HEK293 (cell line): ENCODE results near the gene VWA3B.

ENCODE experiments used
- FEZF1 ChIP-seq: fragments of 450-650 bp; formaldehyde crosslinking; IDR thresholded peaks from 2 replicates; pipeline ENCODE4 v1.5.1; 2016; ENCODE audit warnings: missing biosample characterization, missing genetic modification characterization
- GFI1B ChIP-seq: fragments of 450-650 bp; formaldehyde crosslinking; IDR thresholded peaks from 2 replicates; pipeline ENCODE4 v1.5.1; 2016; ENCODE audit warnings: missing biosample characterization, missing genetic modification characterization
- HOXC10 ChIP-seq: sonication (generic); formaldehyde crosslinking; IDR thresholded peaks from 2 replicates; pipeline ENCODE4 v1.8.1; 2023; ENCODE audit warnings: mild to moderate bottlenecking, missing genetic modification reagents
- HOXD13 ChIP-seq: sonication (generic); formaldehyde crosslinking; IDR thresholded peaks from 2 replicates; pipeline ENCODE4 v1.8.0; 2022; ENCODE audit warnings: missing genetic modification reagents, borderline replicate concordance
- KLF9 ChIP-seq: fragments of 450-650 bp; formaldehyde crosslinking; IDR thresholded peaks from 2 replicates; pipeline ENCODE4 v1.5.1; 2016; ENCODE audit warnings: missing biosample characterization, missing genetic modification characterization, low read depth
- ZBTB1 ChIP-seq: fragments of 450-650 bp; formaldehyde crosslinking; IDR thresholded peaks from 2 replicates; pipeline ENCODE4 v1.5.1; 2016; ENCODE audit warnings: missing biosample characterization, missing genetic modification characterization
- ZFHX2 ChIP-seq: fragments of 450-650 bp; formaldehyde crosslinking; conservative IDR thresholded peaks from 2 replicates; pipeline ENCODE4 v1.5.1; 2016; ENCODE audit warnings: missing biosample characterization, missing genetic modification characterization
- ZNF311 ChIP-seq: fragments of 450-650 bp; formaldehyde crosslinking; IDR thresholded peaks from 2 replicates; pipeline ENCODE4 v1.5.1; 2017; ENCODE audit warnings: missing biosample characterization, missing genetic modification characterization, borderline replicate concordance
- ZNF423 ChIP-seq: fragments of 450-650 bp; formaldehyde crosslinking; IDR thresholded peaks from 2 replicates; pipeline ENCODE4 v1.5.1; 2016; ENCODE audit warnings: missing biosample characterization, missing genetic modification characterization
- ZNF629 ChIP-seq: fragments of 450-650 bp; formaldehyde crosslinking; IDR thresholded peaks from 2 replicates; pipeline ENCODE4 v1.5.1; 2017; ENCODE audit warnings: missing biosample characterization, missing genetic modification characterization
- ZNF747 ChIP-seq: fragments of 450-650 bp; formaldehyde crosslinking; IDR thresholded peaks from 2 replicates; pipeline ENCODE4 v1.5.1; 2016; ENCODE audit warnings: missing biosample characterization, missing genetic modification characterization
- ZNF792 ChIP-seq: fragments of 450-650 bp; formaldehyde crosslinking; IDR thresholded peaks from 2 replicates; pipeline ENCODE4 v1.5.1; 2016; ENCODE audit warnings: missing biosample characterization, missing genetic modification characterization
- ZNF830 ChIP-seq: fragments of 450-650 bp; IDR thresholded peaks from 2 replicates; pipeline ENCODE4 v1.5.0; 2018; ENCODE audit warnings: missing biosample characterization, missing genetic modification characterization, low read depth, mild to moderate bottlenecking, moderate library complexity
- ZSCAN23 ChIP-seq: fragments of 450-650 bp; formaldehyde crosslinking; IDR thresholded peaks from 2 replicates; pipeline ENCODE4 v1.5.1; 2016; ENCODE audit warnings: missing biosample characterization, missing genetic modification characterization
- TF ChIP-seq, protein P1 (sequence below): fragments of 450-650 bp; formaldehyde crosslinking; conservative IDR thresholded peaks from 2 replicates; pipeline ENCODE4 v1.5.1; 2016; ENCODE audit warnings: low read depth, missing biosample characterization, missing genetic modification characterization
- TF ChIP-seq, protein P2 (sequence below): fragments of 450-650 bp; formaldehyde crosslinking; IDR thresholded peaks from 2 replicates; pipeline ENCODE4 v1.5.1; 2016; ENCODE audit warnings: missing biosample characterization, missing genetic modification characterization
- TF ChIP-seq, protein P3 (sequence below): sonication (generic); formaldehyde crosslinking; IDR thresholded peaks from 2 replicates; pipeline ENCODE4 v1.8.1; 2022; ENCODE audit warnings: mild to moderate bottlenecking, moderate library complexity, missing genetic modification reagents
- TF ChIP-seq, protein P4 (sequence below): fragments of 450-650 bp; formaldehyde crosslinking; IDR thresholded peaks from 2 replicates; pipeline ENCODE4 v1.5.1; 2016; ENCODE audit warnings: missing biosample characterization, missing genetic modification characterization, borderline replicate concordance
- TF ChIP-seq, protein P5 (sequence below): fragments of 450-650 bp; formaldehyde crosslinking; IDR thresholded peaks from 2 replicates; pipeline ENCODE4 v1.5.1; 2016; ENCODE audit warnings: missing biosample characterization, missing genetic modification characterization
- TF ChIP-seq, protein P6 (sequence below): fragments of 450-650 bp; formaldehyde crosslinking; IDR thresholded peaks from 2 replicates; pipeline ENCODE4 v1.5.1; 2016; ENCODE audit warnings: missing biosample characterization, missing genetic modification characterization
- TF ChIP-seq, protein P7 (sequence below): fragments of 450-650 bp; formaldehyde crosslinking; IDR thresholded peaks from 2 replicates; pipeline ENCODE4 v1.5.1; 2017; ENCODE audit warnings: missing biosample characterization, missing genetic modification characterization

Gene VWA3B

DNA sequence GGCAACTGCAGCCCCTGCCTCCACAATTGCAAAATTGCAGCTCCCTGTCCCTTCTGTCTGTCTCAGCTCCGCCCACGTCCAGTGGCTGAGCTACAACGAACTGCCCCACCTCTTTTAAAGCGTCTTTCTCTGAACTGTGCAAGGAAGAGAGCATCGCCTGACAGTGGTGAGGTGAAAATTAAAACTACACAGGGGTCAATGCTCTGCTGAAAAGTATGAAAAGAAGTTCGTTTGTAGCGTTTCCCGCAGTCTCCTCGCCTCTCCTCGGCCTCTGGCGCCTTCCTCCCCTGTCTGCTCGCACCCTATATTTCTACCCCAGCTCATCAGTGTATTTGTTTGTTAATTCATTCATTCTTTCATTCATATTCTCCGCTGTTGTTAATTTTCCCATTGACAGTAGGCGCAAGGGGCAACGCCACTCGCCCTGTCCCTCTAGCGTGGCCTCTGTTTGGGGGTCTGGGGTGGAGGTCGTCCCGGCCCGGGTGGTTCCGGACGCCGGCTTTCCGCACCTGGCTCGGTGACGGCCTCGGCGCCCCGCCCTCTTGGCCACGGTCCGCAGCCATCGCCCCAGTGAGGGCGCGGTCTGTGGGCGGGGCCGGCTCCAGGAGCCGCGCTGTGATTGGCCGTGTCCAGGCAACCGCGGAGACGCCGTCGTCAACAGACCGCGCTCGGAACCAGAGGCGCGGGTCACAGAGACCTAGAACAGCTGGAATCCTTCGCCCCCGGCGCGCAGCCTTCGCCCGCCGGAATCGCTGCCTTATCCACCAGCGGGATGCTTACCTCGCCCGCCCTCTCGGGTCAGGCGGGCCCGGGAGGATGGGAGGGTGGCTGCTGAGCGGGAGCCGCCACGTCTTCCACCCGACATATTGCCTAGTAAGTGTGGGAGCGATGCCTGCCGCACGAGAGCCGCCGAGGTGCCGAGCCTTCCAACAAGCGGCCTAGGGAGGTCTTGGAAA, at the start of gene VWA3B (continued):
- TF ChIP-seq, protein P1, sequence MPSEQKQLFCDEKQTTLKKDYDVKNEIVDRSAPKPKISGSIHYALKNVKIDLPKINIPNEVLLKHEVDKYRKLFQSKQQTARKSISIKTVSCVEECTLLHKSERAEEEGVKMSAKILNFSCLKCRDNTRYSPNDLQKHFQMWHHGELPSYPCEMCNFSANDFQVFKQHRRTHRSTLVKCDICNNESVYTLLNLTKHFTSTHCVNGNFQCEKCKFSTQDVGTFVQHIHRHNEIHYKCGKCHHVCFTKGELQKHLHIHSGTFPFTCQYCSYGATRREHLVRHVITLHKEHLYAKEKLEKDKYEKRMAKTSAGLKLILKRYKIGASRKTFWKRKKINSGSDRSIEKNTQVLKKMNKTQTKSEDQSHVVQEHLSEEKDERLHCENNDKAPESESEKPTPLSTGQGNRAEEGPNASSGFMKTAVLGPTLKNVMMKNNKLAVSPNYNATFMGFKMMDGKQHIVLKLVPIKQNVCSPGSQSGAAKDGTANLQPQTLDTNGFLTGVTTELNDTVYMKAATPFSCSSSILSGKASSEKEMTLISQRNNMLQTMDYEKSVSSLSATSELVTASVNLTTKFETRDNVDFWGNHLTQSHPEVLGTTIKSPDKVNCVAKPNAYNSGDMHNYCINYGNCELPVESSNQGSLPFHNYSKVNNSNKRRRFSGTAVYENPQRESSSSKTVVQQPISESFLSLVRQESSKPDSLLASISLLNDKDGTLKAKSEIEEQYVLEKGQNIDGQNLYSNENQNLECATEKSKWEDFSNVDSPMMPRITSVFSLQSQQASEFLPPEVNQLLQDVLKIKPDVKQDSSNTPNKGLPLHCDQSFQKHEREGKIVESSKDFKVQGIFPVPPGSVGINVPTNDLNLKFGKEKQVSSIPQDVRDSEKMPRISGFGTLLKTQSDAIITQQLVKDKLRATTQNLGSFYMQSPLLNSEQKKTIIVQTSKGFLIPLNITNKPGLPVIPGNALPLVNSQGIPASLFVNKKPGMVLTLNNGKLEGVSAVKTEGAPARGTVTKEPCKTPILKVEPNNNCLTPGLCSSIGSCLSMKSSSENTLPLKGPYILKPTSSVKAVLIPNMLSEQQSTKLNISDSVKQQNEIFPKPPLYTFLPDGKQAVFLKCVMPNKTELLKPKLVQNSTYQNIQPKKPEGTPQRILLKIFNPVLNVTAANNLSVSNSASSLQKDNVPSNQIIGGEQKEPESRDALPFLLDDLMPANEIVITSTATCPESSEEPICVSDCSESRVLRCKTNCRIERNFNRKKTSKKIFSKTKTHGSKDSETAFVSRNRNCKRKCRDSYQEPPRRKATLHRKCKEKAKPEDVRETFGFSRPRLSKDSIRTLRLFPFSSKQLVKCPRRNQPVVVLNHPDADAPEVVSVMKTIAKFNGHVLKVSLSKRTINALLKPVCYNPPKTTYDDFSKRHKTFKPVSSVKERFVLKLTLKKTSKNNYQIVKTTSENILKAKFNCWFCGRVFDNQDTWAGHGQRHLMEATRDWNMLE (tag by site-specific recombination) = no peak
- TF ChIP-seq ZFHX2 (tag by site-specific recombination) (peak; percentile 35; the same call in 1 of the 2 replicates), ZNF792 (tag by site-specific recombination) (no peak), ZNF423 (tag by site-specific recombination) (no peak), KLF9 (tag by site-specific recombination) (peak; percentile 89), ZNF830 (no peak), ZSCAN23 (no peak), ZNF629 (tag by site-specific recombination) (no peak), FEZF1 (tag by site-specific recombination) (no peak), HOXD13 (no peak), ZNF747 (tag by site-specific recombination) (no peak), ZNF311 (tag by site-specific recombination) (no peak), GFI1B (no peak), ZBTB1 (tag by site-specific recombination) (no peak), HOXC10 (no peak)
- TF ChIP-seq, protein P2, sequence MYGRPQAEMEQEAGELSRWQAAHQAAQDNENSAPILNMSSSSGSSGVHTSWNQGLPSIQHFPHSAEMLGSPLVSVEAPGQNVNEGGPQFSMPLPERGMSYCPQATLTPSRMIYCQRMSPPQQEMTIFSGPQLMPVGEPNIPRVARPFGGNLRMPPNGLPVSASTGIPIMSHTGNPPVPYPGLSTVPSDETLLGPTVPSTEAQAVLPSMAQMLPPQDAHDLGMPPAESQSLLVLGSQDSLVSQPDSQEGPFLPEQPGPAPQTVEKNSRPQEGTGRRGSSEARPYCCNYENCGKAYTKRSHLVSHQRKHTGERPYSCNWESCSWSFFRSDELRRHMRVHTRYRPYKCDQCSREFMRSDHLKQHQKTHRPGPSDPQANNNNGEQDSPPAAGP (tag by site-specific recombination) = no peak
- TF ChIP-seq, protein P3, sequence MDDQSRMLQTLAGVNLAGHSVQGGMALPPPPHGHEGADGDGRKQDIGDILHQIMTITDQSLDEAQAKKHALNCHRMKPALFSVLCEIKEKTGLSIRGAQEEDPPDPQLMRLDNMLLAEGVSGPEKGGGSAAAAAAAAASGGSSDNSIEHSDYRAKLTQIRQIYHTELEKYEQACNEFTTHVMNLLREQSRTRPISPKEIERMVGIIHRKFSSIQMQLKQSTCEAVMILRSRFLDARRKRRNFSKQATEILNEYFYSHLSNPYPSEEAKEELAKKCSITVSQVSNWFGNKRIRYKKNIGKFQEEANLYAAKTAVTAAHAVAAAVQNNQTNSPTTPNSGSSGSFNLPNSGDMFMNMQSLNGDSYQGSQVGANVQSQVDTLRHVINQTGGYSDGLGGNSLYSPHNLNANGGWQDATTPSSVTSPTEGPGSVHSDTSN (CRISPR knock-in tag) = no peak
- TF ChIP-seq, protein P4, sequence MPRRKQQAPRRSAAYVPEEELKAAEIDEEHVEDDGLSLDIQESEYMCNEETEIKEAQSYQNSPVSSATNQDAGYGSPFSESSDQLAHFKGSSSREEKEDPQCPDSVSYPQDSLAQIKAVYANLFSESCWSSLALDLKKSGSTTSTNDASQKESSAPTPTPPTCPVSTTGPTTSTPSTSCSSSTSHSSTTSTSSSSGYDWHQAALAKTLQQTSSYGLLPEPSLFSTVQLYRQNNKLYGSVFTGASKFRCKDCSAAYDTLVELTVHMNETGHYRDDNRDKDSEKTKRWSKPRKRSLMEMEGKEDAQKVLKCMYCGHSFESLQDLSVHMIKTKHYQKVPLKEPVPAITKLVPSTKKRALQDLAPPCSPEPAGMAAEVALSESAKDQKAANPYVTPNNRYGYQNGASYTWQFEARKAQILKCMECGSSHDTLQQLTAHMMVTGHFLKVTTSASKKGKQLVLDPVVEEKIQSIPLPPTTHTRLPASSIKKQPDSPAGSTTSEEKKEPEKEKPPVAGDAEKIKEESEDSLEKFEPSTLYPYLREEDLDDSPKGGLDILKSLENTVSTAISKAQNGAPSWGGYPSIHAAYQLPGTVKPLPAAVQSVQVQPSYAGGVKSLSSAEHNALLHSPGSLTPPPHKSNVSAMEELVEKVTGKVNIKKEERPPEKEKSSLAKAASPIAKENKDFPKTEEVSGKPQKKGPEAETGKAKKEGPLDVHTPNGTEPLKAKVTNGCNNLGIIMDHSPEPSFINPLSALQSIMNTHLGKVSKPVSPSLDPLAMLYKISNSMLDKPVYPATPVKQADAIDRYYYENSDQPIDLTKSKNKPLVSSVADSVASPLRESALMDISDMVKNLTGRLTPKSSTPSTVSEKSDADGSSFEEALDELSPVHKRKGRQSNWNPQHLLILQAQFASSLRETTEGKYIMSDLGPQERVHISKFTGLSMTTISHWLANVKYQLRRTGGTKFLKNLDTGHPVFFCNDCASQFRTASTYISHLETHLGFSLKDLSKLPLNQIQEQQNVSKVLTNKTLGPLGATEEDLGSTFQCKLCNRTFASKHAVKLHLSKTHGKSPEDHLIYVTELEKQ = no peak
- TF ChIP-seq, protein P5, sequence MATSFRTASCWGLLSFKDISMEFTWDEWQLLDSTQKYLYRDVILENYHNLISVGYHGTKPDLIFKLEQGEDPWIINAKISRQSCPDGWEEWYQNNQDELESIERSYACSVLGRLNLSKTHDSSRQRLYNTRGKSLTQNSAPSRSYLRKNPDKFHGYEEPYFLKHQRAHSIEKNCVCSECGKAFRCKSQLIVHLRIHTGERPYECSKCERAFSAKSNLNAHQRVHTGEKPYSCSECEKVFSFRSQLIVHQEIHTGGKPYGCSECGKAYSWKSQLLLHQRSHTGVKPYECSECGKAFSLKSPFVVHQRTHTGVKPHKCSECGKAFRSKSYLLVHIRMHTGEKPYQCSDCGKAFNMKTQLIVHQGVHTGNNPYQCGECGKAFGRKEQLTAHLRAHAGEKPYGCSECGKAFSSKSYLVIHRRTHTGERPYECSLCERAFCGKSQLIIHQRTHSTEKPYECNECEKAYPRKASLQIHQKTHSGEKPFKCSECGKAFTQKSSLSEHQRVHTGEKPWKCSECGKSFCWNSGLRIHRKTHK (tag by site-specific recombination) = no peak
- TF ChIP-seq, protein P6, sequence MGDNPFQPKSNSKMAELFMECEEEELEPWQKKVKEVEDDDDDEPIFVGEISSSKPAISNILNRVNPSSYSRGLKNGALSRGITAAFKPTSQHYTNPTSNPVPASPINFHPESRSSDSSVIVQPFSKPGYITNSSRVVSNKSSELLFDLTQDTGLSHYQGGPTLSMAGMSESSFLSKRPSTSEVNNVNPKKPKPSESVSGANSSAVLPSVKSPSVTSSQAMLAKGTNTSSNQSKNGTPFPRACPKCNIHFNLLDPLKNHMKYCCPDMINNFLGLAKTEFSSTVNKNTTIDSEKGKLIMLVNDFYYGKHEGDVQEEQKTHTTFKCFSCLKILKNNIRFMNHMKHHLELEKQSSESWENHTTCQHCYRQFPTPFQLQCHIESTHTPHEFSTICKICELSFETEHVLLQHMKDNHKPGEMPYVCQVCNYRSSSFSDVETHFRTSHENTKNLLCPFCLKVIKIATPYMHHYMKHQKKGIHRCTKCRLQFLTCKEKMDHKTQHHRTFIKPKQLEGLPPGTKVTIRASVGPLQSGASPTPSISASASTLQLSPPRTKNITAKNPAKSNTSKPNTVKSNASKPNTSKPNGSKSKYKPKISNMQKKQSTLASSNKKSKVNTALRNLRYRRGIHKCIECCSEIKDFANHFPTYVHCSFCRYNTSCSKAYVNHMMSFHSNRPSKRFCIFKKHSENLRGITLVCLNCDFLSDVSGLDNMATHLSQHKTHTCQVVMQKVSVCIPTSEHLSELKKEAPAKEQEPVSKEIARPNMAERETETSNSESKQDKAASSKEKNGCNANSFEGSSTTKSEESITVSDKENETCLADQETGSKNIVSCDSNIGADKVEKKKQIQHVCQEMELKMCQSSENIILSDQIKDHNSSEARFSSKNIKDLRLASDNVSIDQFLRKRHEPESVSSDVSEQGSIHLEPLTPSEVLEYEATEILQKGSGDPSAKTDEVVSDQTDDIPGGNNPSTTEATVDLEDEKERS (tag by site-specific recombination) = no peak
- TF ChIP-seq, protein P7, sequence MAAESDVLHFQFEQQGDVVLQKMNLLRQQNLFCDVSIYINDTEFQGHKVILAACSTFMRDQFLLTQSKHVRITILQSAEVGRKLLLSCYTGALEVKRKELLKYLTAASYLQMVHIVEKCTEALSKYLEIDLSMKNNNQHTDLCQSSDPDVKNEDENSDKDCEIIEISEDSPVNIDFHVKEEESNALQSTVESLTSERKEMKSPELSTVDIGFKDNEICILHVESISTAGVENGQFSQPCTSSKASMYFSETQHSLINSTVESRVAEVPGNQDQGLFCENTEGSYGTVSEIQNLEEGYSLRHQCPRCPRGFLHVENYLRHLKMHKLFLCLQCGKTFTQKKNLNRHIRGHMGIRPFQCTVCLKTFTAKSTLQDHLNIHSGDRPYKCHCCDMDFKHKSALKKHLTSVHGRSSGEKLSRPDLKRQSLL = no peak
